HEK293 (cell line): ENCODE results near the gene ZNF274.

ENCODE experiments used
- CTCF ChIA-PET: fragments of 350-600 bp; formaldehyde crosslinking; extraction: SDS; loops from one replicate; lab custom pipeline; 2021; ENCODE audit warnings: antibody characterized with exemption; lab: Yijun Ruan, JAX
- POLR2A ChIA-PET: fragments of 300-600 bp; formaldehyde crosslinking; extraction: SDS; loops from one replicate; lab custom pipeline; 2020; ENCODE audit warnings: antibody characterized with exemption, inconsistent platforms; lab: Yijun Ruan, JAX
- H3K27ac ChIP-seq: fragments of 200-500 bp; sonication (Bioruptor generic); 2 replicates; pipeline ENCODE4 v1.5.1; 2014; ENCODE audit warnings: low read depth, low read length, control low read depth, inconsistent platforms; ENCODE audit errors: extremely low read depth
- H3K36me3 ChIP-seq, 2 experiments: fragments of 200-500 bp in 1 of 2; sonication (Bioruptor generic) in 1 of 2; 1 replicate in 1 of 2; 2 replicates in 1 of 2; pipeline ENCODE4 v1.5.1; 2014 to 2017; ENCODE audit warnings: inconsistent platforms in 2 of 2, low read length in 2 of 2; ENCODE audit not compliant: control insufficient read depth in 2 of 2, insufficient read depth in 1 of 2
- H3K4me1 ChIP-seq: fragments of 200-500 bp; sonication (Bioruptor generic); 2 replicates; pipeline ENCODE4 v1.5.1; 2014; ENCODE audit warnings: mild to moderate bottlenecking, low read length, inconsistent platforms; ENCODE audit not compliant: control insufficient read depth, insufficient read depth
- H3K4me3 ChIP-seq: 2 replicates; pipeline ENCODE4 v1.5.1; 2011; ENCODE audit warnings: low read depth, mild to moderate bottlenecking, control low read depth, low read length, moderate library complexity
- H3K9me3 ChIP-seq: fragments of 200-500 bp; sonication (Bioruptor generic); 2 replicates; pipeline ENCODE4 v1.5.1; 2014; ENCODE audit warnings: low read depth, low read length, inconsistent platforms; ENCODE audit not compliant: control insufficient read depth, insufficient read depth
- FEZF1 ChIP-seq: fragments of 450-650 bp; formaldehyde crosslinking; IDR thresholded peaks from 2 replicates; pipeline ENCODE4 v1.5.1; 2016; ENCODE audit warnings: missing biosample characterization, missing genetic modification characterization
- MEIS1 ChIP-seq: sonication (generic); formaldehyde crosslinking; IDR thresholded peaks from 2 replicates; pipeline ENCODE4 v1.8.1; 2022; ENCODE audit warnings: missing genetic modification reagents, mild to moderate bottlenecking, borderline replicate concordance
- SALL2 ChIP-seq: fragments of 450-650 bp; formaldehyde crosslinking; IDR thresholded peaks from 2 replicates; pipeline ENCODE4 v1.5.0; 2017; ENCODE audit warnings: missing biosample characterization, mild to moderate bottlenecking, missing genetic modification characterization, borderline replicate concordance
- SP2 ChIP-seq: fragments of 450-650 bp; formaldehyde crosslinking; IDR thresholded peaks from 2 replicates; pipeline ENCODE4 v1.5.1; 2016; ENCODE audit warnings: missing biosample characterization, missing genetic modification characterization
- TCF7L2 ChIP-seq: IDR thresholded peaks from 2 replicates; pipeline ENCODE4 v1.6.1; 2011; ENCODE audit warnings: low read depth, mild to moderate bottlenecking, inconsistent platforms, low read length, moderate library complexity, borderline replicate concordance
- TRIM28 ChIP-seq: IDR thresholded peaks from 2 replicates; pipeline ENCODE4 v1.6.1; 2011; ENCODE audit warnings: low read length, control low read depth, borderline replicate concordance
- YY2 ChIP-seq: fragments of 450-650 bp; formaldehyde crosslinking; IDR thresholded peaks from 2 replicates; pipeline ENCODE4 v1.5.1; 2016; ENCODE audit warnings: missing biosample characterization, missing genetic modification characterization
- ZFP41 ChIP-seq: fragments of 450-650 bp; formaldehyde crosslinking; IDR thresholded peaks from 2 replicates; pipeline ENCODE4 v1.5.1; 2016; ENCODE audit warnings: missing biosample characterization, missing genetic modification characterization, borderline replicate concordance
- ZNF146 ChIP-seq: fragments of 450-650 bp; formaldehyde crosslinking; IDR thresholded peaks from 2 replicates; pipeline ENCODE4 v1.5.1; 2016; ENCODE audit warnings: missing biosample characterization, missing genetic modification characterization
- ZNF157 ChIP-seq: fragments of 450-650 bp; formaldehyde crosslinking; IDR thresholded peaks from 2 replicates; pipeline ENCODE4 v1.5.1; 2016; ENCODE audit warnings: missing biosample characterization, missing genetic modification characterization
- ZNF175 ChIP-seq: fragments of 450-650 bp; formaldehyde crosslinking; IDR thresholded peaks from 2 replicates; pipeline ENCODE4 v1.5.1; 2016; ENCODE audit warnings: missing biosample characterization, missing genetic modification characterization
- ZNF184 ChIP-seq: fragments of 450-650 bp; IDR thresholded peaks from 2 replicates; pipeline ENCODE4 v1.5.1; 2018; ENCODE audit warnings: missing biosample characterization, mild to moderate bottlenecking, missing genetic modification characterization
- ZNF274 ChIP-seq, 2 experiments: fragments of 200-500 bp in 1 of 2; fragments of 450-650 bp in 1 of 2; sonication (Bioruptor generic) in 1 of 2; formaldehyde crosslinking in 1 of 2; IDR thresholded peaks; 2 replicates each; pipeline versions ENCODE4 v1.5.1 to v1.6.1; 2014 to 2016; ENCODE audit warnings: borderline replicate concordance in 1 of 2, inconsistent platforms in 1 of 2, low read length in 1 of 2, missing biosample characterization in 1 of 2, missing genetic modification characterization in 1 of 2
- ZNF311 ChIP-seq: fragments of 450-650 bp; formaldehyde crosslinking; IDR thresholded peaks from 2 replicates; pipeline ENCODE4 v1.5.1; 2017; ENCODE audit warnings: missing biosample characterization, missing genetic modification characterization, borderline replicate concordance
- ZNF394 ChIP-seq: fragments of 450-650 bp; formaldehyde crosslinking; IDR thresholded peaks from 2 replicates; pipeline ENCODE4 v1.5.1; 2016; ENCODE audit warnings: missing biosample characterization, missing genetic modification characterization, mild to moderate bottlenecking, moderate library complexity, borderline replicate concordance
- ZNF610 ChIP-seq: fragments of 450-650 bp; formaldehyde crosslinking; IDR thresholded peaks from 2 replicates; pipeline ENCODE4 v1.5.1; 2016; ENCODE audit warnings: missing biosample characterization, missing genetic modification characterization, borderline replicate concordance
- ZNF747 ChIP-seq: fragments of 450-650 bp; formaldehyde crosslinking; IDR thresholded peaks from 2 replicates; pipeline ENCODE4 v1.5.1; 2016; ENCODE audit warnings: missing biosample characterization, missing genetic modification characterization
- ZNF785 ChIP-seq: fragments of 450-650 bp; formaldehyde crosslinking; IDR thresholded peaks from 2 replicates; pipeline ENCODE4 v1.5.1; 2016; ENCODE audit warnings: missing biosample characterization, missing genetic modification characterization
- ZNF843 ChIP-seq: fragments of 450-650 bp; formaldehyde crosslinking; IDR thresholded peaks from 2 replicates; pipeline ENCODE4 v1.5.1; 2016; ENCODE audit warnings: missing biosample characterization, missing genetic modification characterization
- TF ChIP-seq, protein P1 (sequence below): sonication (generic); formaldehyde crosslinking; IDR thresholded peaks from 2 replicates; pipeline ENCODE4 v1.8.1; 2022; ENCODE audit warnings: mild to moderate bottlenecking, moderate library complexity, missing genetic modification reagents
- TF ChIP-seq, protein P2 (sequence below): fragments of 450-650 bp; formaldehyde crosslinking; IDR thresholded peaks from 2 replicates; pipeline ENCODE4 v1.5.1; 2016; ENCODE audit warnings: missing biosample characterization, missing genetic modification characterization
- TF ChIP-seq, protein P3 (sequence below): fragments of 450-650 bp; formaldehyde crosslinking; IDR thresholded peaks from 2 replicates; pipeline ENCODE4 v1.5.1; 2016; ENCODE audit warnings: missing biosample characterization, missing genetic modification characterization
- TF ChIP-seq, protein P4 (sequence below): fragments of 450-650 bp; formaldehyde crosslinking; IDR thresholded peaks from 2 replicates; pipeline ENCODE4 v1.5.1; 2016; ENCODE audit warnings: missing biosample characterization, missing genetic modification characterization

Gene ZNF274

DNA sequence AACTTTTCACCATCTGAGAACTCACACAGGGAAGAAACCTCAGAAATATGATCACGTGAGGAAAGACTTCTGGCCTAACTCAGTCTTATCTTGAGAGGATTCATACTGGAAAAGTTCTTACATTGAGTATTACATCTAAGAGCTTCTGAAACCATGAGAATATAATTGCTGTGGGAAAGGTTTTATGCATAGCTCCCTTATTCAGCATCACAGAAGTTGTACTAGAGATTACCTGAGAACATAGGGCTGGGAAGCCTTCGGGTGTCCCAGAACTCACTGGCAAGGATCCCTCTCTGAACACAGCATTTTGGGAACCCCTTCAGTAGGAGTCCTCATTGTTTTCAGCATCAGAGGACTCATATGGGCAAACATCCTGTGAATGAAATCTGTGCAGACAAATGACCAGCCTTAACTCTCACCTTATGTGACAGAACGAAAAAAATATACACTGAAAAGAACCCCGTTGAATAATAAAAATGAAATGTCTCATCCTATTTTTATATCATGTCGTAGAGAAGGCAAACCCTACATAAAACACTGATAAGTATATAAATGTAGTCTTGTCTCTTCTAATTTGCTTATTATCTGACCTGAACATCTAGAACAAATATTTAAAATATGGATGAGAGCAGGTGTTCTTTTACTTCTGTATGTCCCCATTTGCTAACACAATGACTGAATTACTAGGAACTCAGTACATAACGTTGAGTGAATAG, 14.2 kb downstream of the ZNF274 start (continued):
- TF ChIP-seq ZNF175 (tag by site-specific recombination) (no peak), ZNF274 (IDR thresholded peaks at IDR 0.05; ENCODE audit: low read length) (peak; percentile 91), ZNF274 (tag by site-specific recombination; IDR thresholded peaks at IDR 0.05; ENCODE audit: borderline replicate concordance) (peak; percentile 100), ZFP41 (no peak), TRIM28 (peak; percentile 99), FEZF1 (no peak), ZNF747 (tag by site-specific recombination) (no peak), ZNF157 (no peak), ZNF311 (tag by site-specific recombination) (no peak)
- TF ChIP-seq, protein P1, sequence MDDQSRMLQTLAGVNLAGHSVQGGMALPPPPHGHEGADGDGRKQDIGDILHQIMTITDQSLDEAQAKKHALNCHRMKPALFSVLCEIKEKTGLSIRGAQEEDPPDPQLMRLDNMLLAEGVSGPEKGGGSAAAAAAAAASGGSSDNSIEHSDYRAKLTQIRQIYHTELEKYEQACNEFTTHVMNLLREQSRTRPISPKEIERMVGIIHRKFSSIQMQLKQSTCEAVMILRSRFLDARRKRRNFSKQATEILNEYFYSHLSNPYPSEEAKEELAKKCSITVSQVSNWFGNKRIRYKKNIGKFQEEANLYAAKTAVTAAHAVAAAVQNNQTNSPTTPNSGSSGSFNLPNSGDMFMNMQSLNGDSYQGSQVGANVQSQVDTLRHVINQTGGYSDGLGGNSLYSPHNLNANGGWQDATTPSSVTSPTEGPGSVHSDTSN (CRISPR knock-in tag) = no peak
- TF ChIP-seq, protein P2, sequence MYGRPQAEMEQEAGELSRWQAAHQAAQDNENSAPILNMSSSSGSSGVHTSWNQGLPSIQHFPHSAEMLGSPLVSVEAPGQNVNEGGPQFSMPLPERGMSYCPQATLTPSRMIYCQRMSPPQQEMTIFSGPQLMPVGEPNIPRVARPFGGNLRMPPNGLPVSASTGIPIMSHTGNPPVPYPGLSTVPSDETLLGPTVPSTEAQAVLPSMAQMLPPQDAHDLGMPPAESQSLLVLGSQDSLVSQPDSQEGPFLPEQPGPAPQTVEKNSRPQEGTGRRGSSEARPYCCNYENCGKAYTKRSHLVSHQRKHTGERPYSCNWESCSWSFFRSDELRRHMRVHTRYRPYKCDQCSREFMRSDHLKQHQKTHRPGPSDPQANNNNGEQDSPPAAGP = no peak
- TF ChIP-seq, protein P3, sequence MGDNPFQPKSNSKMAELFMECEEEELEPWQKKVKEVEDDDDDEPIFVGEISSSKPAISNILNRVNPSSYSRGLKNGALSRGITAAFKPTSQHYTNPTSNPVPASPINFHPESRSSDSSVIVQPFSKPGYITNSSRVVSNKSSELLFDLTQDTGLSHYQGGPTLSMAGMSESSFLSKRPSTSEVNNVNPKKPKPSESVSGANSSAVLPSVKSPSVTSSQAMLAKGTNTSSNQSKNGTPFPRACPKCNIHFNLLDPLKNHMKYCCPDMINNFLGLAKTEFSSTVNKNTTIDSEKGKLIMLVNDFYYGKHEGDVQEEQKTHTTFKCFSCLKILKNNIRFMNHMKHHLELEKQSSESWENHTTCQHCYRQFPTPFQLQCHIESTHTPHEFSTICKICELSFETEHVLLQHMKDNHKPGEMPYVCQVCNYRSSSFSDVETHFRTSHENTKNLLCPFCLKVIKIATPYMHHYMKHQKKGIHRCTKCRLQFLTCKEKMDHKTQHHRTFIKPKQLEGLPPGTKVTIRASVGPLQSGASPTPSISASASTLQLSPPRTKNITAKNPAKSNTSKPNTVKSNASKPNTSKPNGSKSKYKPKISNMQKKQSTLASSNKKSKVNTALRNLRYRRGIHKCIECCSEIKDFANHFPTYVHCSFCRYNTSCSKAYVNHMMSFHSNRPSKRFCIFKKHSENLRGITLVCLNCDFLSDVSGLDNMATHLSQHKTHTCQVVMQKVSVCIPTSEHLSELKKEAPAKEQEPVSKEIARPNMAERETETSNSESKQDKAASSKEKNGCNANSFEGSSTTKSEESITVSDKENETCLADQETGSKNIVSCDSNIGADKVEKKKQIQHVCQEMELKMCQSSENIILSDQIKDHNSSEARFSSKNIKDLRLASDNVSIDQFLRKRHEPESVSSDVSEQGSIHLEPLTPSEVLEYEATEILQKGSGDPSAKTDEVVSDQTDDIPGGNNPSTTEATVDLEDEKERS (tag by site-specific recombination) = peak; percentile 92; the same call in 1 of the 2 replicates

DNA sequence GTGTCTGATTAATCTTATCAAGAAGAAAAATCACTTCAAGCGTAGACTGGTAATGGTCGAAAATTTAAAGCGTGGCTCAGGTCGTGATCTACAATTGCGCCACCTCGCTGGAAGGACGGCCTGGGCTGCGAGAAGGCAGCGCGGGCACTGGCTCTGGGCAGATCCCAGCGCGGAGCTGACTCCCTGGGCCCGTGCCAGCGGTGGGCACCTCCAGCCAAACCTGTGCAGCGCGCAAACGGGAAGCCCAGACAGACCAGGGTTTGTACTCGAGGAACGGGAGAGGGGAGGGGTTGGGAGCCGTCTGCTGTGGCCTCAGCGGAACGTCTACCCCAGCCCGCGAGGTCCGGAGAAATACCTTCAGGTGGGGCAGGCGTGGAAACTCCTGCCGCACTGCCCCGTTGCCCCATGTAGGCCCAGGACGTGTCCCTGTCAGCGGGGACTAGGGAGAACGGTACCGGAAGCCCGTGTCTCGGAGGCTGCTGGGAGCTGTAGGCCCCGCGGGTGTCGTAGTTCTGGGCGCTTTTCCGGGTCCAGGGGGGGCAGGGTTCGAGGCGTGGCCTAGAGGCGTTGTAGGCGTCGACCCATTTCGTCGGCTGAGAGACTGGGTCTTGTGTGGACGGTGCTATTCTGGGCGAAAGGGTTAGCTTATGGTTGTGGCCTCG, 21.1 kb downstream of the ZNF274 start:
- H3K4me3 ChIP-seq = no peak overlapping the region
- ChIA-PET CTCF (interaction anchor here (0.6 kb wide), 1 partner anchor 177 kb away, joined by 3 read pairs; the partner anchor contains the start of gene ZNF837), POLR2A (no interaction called here)
- H3K36me3 ChIP-seq = peaks cover 12 to 96% of the 10 kb centered on the region in 2 experiments
- no peak overlapping the region for H3K27ac ChIP-seq
- TF ChIP-seq SP2 (tag by site-specific recombination) = no peak
- TF ChIP-seq ZNF146 (tag by site-specific recombination) = no peak
- TF ChIP-seq ZNF785 (tag by site-specific recombination) = no peak
- TF ChIP-seq ZNF184 = no peak
- TF ChIP-seq ZNF610 (tag by site-specific recombination) = no peak
- no peak for TF ChIP-seq TCF7L2
- no peak for TF ChIP-seq ZNF311 (tag by site-specific recombination)
- H3K4me1 ChIP-seq = no peaks in the 10 kb centered on the region
- H3K9me3 ChIP-seq = peaks cover 3% of the 10 kb centered on the region

DNA sequence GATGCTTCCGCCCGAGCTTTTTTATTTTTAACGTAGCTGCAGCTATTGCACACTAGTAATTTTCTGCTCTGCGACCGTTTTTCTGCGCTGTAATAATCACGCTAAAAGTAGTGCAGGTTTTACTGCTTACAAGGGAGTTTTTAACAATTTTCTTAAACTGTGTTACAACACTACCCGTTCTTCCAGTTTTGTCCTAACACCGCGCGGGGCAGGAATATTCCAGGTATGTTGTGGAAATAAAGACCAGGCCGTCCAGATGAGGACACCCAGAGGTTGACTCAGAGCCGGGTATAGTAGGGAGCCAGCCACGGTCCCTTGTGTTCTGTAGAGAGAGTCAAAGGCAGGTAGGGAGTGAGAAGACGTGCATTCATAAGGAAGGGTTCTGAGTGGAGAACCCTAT, 21.7 kb downstream of the ZNF274 start:
- no peak overlapping the region for H3K27ac ChIP-seq
- no peak overlapping the region for H3K4me3 ChIP-seq
- TF ChIP-seq YY2 (tag by site-specific recombination) (no peak), SALL2 (no peak), ZNF274 (IDR thresholded peaks at IDR 0.05; ENCODE audit: low read length) (no peak), ZNF274 (tag by site-specific recombination; IDR thresholded peaks at IDR 0.05; ENCODE audit: borderline replicate concordance) (no peak), ZNF843 (tag by site-specific recombination) (no peak), MEIS1 (CRISPR knock-in tag) (no peak), ZNF394 (tag by site-specific recombination) (no peak)
- TF ChIP-seq, protein P4, sequence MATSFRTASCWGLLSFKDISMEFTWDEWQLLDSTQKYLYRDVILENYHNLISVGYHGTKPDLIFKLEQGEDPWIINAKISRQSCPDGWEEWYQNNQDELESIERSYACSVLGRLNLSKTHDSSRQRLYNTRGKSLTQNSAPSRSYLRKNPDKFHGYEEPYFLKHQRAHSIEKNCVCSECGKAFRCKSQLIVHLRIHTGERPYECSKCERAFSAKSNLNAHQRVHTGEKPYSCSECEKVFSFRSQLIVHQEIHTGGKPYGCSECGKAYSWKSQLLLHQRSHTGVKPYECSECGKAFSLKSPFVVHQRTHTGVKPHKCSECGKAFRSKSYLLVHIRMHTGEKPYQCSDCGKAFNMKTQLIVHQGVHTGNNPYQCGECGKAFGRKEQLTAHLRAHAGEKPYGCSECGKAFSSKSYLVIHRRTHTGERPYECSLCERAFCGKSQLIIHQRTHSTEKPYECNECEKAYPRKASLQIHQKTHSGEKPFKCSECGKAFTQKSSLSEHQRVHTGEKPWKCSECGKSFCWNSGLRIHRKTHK = no peak
- no peaks in the 10 kb centered on the region for H3K4me1 ChIP-seq
- peaks cover 12 to 98% of the 10 kb centered on the region in 2 experiments for H3K36me3 ChIP-seq
- POLR2A ChIA-PET = no interaction called here
- CTCF ChIA-PET = interaction anchor here (0.8 kb wide), 1 partner anchor 25 kb away, joined by 3 read pairs; no protein-coding TSS in a partner anchor
- H3K9me3 ChIP-seq = peaks cover 3% of the 10 kb centered on the region
